ENCODE measurements around the gene GSTO1.

GRCh38 chr10:104267721-104268404 is 13.2 kb downstream of the GSTO1 start:
- TF ChIP-seq POLR2A (IDR thresholded peaks at IDR 0.05; ENCODE audit: low read depth, low read length) = no peak
- TF ChIP-seq POLR2AphosphoS5 (IDR thresholded peaks at IDR 0.05; ENCODE audit: low read depth, low read length) = no peak; the same call in 1 of the 2 replicates
- no peak for TF ChIP-seq TAF1 (IDR thresholded peaks at IDR 0.05; ENCODE audit: low read depth, low read length)
- no peak for TF ChIP-seq POU2F2 (IDR thresholded peaks at IDR 0.05; ENCODE audit: low read depth, low read length)

Measured in GM12891 (cell line).